ENCODE data around the gene C16orf89. TPM values are rescaled to one million over a fixed set of nuclear protein-coding genes. Genes with fewer than 3 reads are reported as not detected.

Gene C16orf89
- polyA plus RNA-seq, 1 donor (not counting 4 experiments of a cell fraction or from before 2014, with no cell fraction given), result not detected

GRCh38 chr16:5001986-5002385, 63.8 kb downstream of the C16orf89 start:
- Histone ChIP-seq H3K27me3 (ENCODE audit: control insufficient read depth, extremely low read depth, insufficient read depth, low read length) (no peaks in the 10 kb centered on the region), H2AFZ (ENCODE audit: control insufficient read depth, low read length) (no peak overlapping the region), H3K4me3 (ENCODE audit: control insufficient read depth in 2 of 3, extremely low read depth in 1 of 3, insufficient read depth in 2 of 3, low read depth in 1 of 3, low read length in 3 of 3) (no peak overlapping the region), H4K20me1 (ENCODE audit: control insufficient read depth, extremely low read depth, insufficient read depth, low read length) (no peaks in the 10 kb centered on the region), H3K4me1 (ENCODE audit: control insufficient read depth, extremely low read depth, insufficient read depth, low read length) (no peaks in the 10 kb centered on the region), H3K9ac (ENCODE audit: control insufficient read depth, extremely low read depth, insufficient read depth, low read length) (no peak overlapping the region), H3K9me1 (ENCODE audit: control insufficient read depth, extremely low read depth, insufficient read depth, low read length) (no peaks in the 10 kb centered on the region), H3K36me3 (ENCODE audit: control insufficient read depth in 2 of 2, extremely low read depth in 1 of 2, insufficient read depth in 2 of 2, low read length in 2 of 2) (no peaks in the 10 kb centered on the region), H3K79me2 (ENCODE audit: control insufficient read depth, insufficient read depth, low read length) (no peaks in the 10 kb centered on the region), H3K4me2 (ENCODE audit: control insufficient read depth, extremely low read depth, insufficient read depth, low read depth, low read length) (no peak overlapping the region), H3K27ac (ENCODE audit: control insufficient read depth, insufficient read depth, low read length) (no peak overlapping the region), H3K9me3 (ENCODE audit: control insufficient read depth, low read depth, low read length) (no peaks in the 10 kb centered on the region)
- TF ChIP-seq CTCF (optimal IDR thresholded peaks at IDR 0.05 in 1 of 3, IDR thresholded peaks at IDR 0.05 in 1 of 3, conservative IDR thresholded peaks at IDR 0.05 in 1 of 3; ENCODE audit: extremely low read depth in 1 of 3, insufficient read depth in 2 of 3, low read length in 3 of 3), result no peak
- TF ChIP-seq EZH2 (IDR thresholded peaks at IDR 0.05; ENCODE audit: low read length), result no peak
- DNase-seq (ENCODE audit: low read depth, low spot score) (no peak), FAIRE-seq (no peak)
- dilution Hi-C loops (cut with MboI; ENCODE audit: extremely low pct_ligation_motif_present, low sequenced_read_pairs), result no loop called here

DNA sequence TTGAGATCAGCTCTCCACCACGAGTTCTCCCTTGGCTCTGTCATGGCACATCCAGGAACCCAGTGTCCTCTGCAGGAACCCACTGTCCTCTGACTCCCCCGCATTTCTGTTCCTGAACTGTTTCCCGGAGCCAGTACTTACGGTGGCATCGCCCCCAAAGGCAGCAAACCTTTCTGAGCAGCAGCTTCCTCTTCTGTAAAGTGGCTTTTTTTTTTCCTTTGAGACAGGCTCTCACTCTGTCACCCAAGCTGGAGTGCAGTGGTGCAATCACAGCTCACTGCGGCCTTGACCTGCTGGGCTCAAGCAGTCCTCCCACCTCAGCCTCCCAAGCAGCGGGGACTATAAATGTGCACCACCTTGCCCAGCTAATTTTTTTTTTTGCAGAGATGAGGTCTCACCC, 64.2 kb downstream of the C16orf89 start:
- Histone ChIP-seq H3K79me2 (ENCODE audit: control insufficient read depth, insufficient read depth, low read length) (no peaks in the 10 kb centered on the region), H3K27ac (ENCODE audit: control insufficient read depth, insufficient read depth, low read length) (no peak overlapping the region), H3K4me1 (ENCODE audit: control insufficient read depth, extremely low read depth, insufficient read depth, low read length) (no peaks in the 10 kb centered on the region), H3K9me3 (ENCODE audit: control insufficient read depth, low read depth, low read length) (no peaks in the 10 kb centered on the region), H3K27me3 (ENCODE audit: control insufficient read depth, extremely low read depth, insufficient read depth, low read length) (no peaks in the 10 kb centered on the region), H3K9ac (ENCODE audit: control insufficient read depth, extremely low read depth, insufficient read depth, low read length) (no peak overlapping the region), H3K4me2 (ENCODE audit: control insufficient read depth, extremely low read depth, insufficient read depth, low read depth, low read length) (no peak overlapping the region), H2AFZ (ENCODE audit: control insufficient read depth, low read length) (no peak overlapping the region), H3K4me3 (ENCODE audit: control insufficient read depth in 2 of 3, extremely low read depth in 1 of 3, insufficient read depth in 2 of 3, low read depth in 1 of 3, low read length in 3 of 3) (no peak overlapping the region), H3K36me3 (ENCODE audit: control insufficient read depth in 2 of 2, extremely low read depth in 1 of 2, insufficient read depth in 2 of 2, low read length in 2 of 2) (no peaks in the 10 kb centered on the region), H3K9me1 (ENCODE audit: control insufficient read depth, extremely low read depth, insufficient read depth, low read length) (no peaks in the 10 kb centered on the region), H4K20me1 (ENCODE audit: control insufficient read depth, extremely low read depth, insufficient read depth, low read length) (no peaks in the 10 kb centered on the region)
- no peak for DNase-seq (ENCODE audit: low read depth, low spot score)
- TF ChIP-seq CTCF (optimal IDR thresholded peaks at IDR 0.05 in 1 of 3, IDR thresholded peaks at IDR 0.05 in 1 of 3, conservative IDR thresholded peaks at IDR 0.05 in 1 of 3; ENCODE audit: extremely low read depth in 1 of 3, insufficient read depth in 2 of 3, low read length in 3 of 3) (no peak), EZH2 (IDR thresholded peaks at IDR 0.05; ENCODE audit: low read length) (no peak)
- FAIRE-seq, result no peak
- dilution Hi-C loops (cut with MboI; ENCODE audit: extremely low pct_ligation_motif_present, low sequenced_read_pairs), result no loop called here
